Measurements from ENCODE around the gene NUDT3.

The NUDT3 gene

DNA sequence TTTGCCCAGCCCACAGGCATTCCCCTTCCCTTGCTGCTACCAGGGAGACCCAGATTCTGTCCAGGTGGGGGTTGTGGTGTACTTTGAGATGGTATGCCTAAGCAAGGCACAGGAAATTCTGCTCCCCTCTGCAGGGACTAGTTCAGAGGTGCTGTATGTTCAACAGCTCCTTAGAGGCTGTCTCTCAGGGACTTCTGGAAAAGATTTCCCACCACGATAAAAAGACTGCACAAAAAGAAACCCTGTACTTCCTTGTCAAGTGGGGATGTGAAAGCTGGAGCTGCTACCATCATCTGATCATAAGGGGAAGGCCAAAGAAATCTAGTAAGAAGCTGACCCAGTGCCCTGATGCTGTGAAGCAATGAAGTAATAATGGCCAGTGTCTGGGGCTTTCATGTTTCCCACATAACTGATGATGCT lies 92.1 kb downstream of the NUDT3 start:
- in situ Hi-C loops (cut with MboI; ENCODE audit: low sequenced_read_pairs), result no loop called here

DNA sequence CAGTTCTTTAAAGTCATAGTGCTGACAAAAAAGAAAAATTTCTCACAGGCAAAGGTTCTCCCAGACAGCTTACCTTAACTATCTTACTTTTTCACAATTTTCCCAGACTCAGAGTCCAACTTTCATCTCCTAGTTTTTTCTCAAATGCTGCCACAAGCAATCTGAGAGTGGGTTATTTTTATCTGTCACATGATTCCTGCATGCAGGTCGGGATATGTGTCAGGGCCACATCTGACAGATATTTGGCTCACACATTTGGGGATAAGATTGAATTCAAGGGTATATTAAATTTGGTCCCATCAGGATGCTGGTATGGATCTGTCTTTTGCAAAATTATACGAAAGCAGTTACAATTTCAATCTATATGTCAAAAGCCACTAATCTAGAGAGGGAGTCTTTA lies 93.5 kb downstream of the NUDT3 start:
- in situ Hi-C loops (cut with MboI; ENCODE audit: low sequenced_read_pairs), result no loop called here

GRCh38 chr6:34295721-34296120 lies 96.7 kb downstream of the NUDT3 start:
- in situ Hi-C loops (cut with MboI; ENCODE audit: low sequenced_read_pairs), result no loop called here

DNA sequence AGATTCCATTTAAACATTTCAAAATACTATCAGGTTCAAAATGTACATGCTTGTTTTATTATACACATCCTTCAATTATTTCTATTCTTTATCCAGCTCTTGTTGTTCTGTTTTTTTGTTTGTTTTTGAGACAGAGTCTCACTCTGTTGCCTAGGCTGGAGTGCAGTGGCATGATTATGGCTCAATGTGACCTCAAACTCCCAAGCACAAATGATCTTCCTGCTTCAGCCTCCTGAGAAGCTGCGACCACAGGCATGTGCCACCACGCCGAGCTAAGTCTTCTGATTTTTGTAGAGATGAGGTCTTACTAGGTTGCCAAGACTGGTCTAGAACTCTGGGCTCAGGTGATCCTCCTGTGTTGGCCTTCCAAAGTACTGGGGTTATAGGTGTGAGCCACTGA lies 99.5 kb downstream of the NUDT3 start:
- in situ Hi-C loops (cut with MboI; ENCODE audit: low sequenced_read_pairs), result no loop called here

DNA sequence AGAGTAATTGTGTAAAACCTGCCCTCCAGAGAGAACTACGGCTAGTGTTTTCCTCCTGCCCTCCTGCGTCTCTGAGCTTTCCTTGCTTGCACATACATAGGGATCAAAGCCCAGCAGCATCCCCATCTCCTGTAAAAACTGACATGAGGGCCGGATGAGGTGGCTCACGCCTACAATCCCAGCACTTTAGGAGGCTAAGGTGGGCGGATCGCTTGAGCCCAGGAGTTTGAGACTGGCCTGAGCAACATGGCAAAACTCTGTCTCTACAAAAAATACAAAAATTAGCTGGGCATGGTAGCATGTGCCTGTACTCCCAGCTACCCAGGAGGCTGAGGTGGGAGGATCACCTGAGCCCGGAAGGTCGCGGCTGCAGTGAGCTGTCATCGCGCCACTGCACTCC lies 103.3 kb downstream of the NUDT3 start:
- in situ Hi-C loops (cut with MboI; ENCODE audit: low sequenced_read_pairs), result no loop called here

GRCh38 chr6:34288581-34288980 lies 103.9 kb downstream of the NUDT3 start:
- in situ Hi-C loops (cut with MboI; ENCODE audit: low sequenced_read_pairs), result no loop called here

GRCh38 chr6:34285448-34286164 lies 106.9 kb downstream of the NUDT3 start:
- in situ Hi-C loops (cut with MboI; ENCODE audit: low sequenced_read_pairs), result no loop called here

DNA sequence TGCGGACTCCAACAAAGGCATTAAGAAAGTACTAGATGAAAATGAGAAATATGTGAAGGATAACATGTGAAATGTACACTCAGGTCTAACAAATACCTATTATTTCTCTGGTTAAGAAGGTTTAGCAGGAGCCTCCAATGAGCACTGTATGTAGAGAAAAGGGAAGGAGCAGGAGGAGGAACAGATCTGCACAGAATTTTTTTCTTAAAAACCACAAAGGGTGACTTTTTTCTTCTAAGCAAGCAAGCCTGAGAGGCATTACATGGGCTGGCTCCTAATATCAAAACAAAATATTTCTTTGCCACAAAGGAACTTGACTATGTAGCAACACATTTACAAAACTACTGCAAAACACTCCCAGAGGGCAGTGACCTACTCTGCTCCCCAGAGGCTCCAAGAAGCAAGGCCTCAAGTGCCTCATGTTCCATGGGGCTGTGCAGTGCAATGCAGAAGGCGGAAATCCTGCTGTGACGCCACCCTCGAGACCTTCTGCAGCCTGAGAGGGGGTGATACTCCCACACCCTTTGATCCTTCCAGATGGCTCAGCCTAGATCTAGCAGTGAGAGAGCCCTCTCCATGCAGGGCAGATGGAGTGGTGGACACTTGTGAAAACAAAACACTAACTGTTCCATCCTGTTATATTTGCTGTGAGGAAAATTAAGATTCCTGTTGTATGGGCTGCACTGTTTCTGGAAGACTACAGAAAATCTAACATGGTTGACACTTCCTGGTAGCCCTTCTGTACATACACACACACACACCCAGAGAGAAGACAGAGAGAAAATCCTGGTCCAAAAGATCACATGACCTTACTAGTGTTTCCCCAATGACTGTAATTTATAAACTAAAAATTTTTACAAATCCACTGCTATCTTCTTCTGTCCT lies 107.7 kb downstream of the NUDT3 start:
- in situ Hi-C loops (cut with MboI; ENCODE audit: low sequenced_read_pairs), result no loop called here

DNA sequence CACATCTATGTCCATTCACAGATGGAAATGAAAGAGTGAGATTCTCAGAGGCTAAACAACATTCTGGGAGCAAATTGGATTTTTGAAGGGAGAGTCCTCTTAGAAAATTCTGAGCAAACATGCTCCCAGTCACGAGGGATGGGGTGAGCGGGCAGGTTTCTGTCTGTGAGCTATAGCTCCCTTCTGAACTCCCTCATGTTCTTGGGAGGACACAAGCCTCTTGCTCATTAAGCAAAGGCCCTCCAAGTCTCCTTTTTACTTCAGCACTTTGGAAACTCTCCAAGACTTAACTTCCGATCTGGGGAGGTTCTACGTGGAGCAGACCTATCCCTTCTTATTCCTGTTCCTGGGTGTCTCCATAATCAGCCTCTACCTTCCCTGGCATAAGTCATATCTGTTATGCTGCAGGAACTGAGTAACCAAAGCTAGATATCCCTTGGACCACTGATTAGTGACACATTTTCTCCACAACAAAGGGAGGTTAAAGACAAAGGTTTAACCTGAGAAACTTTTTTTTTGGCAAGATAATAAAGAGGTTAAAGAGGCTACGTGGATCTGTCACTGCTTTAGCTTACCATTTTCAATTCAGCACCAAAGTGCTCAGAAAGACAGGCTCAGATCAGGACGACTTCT lies 110.7 kb downstream of the NUDT3 start:
- in situ Hi-C loops (cut with MboI; ENCODE audit: low sequenced_read_pairs), result no loop called here

DNA sequence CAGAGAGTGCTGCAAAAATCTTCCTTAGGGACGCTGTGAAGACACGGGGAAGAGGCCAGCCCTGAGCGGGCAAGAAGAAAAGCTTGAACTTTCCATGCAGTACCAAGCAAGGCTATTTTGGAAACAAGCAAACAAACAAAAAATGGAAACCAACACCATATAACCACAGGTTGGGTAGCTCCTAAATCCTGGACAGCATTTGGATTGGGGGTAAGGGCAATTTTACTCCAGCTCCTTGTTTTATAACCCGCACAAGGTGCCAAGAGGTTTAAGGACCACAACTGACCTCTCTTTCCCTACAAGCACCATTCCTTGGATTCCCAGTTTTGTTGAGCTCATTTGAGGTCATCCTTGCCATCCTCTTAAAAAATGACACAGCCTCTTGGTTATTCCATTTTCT lies 112.3 kb downstream of the NUDT3 start:
- in situ Hi-C loops (cut with MboI; ENCODE audit: low sequenced_read_pairs), result no loop called here

- in situ Hi-C loops (cut with MboI; ENCODE audit: low sequenced_read_pairs), result no loop called here
Measured at GRCh38 chr6:34278833-34279232, 113.6 kb downstream of the NUDT3 start.

DNA sequence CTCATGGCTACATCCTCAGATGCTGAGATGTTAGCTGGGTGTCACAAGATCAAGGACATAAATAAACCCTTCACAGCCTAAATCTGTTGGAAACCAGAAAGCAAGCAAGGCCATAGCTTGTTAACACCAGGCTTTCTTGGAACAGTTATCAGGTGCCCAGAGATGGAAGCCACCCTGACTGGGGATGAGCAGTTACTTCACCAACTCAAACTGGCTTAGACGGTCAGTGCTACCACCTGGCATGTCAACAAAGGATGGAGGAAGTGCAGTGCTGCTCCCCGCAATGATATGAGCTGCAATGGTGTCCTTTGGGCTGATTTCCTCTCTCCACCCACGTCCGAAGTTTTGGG lies 114.7 kb downstream of the NUDT3 start:
- in situ Hi-C loops (cut with MboI; ENCODE audit: low sequenced_read_pairs), result no loop called here

DNA sequence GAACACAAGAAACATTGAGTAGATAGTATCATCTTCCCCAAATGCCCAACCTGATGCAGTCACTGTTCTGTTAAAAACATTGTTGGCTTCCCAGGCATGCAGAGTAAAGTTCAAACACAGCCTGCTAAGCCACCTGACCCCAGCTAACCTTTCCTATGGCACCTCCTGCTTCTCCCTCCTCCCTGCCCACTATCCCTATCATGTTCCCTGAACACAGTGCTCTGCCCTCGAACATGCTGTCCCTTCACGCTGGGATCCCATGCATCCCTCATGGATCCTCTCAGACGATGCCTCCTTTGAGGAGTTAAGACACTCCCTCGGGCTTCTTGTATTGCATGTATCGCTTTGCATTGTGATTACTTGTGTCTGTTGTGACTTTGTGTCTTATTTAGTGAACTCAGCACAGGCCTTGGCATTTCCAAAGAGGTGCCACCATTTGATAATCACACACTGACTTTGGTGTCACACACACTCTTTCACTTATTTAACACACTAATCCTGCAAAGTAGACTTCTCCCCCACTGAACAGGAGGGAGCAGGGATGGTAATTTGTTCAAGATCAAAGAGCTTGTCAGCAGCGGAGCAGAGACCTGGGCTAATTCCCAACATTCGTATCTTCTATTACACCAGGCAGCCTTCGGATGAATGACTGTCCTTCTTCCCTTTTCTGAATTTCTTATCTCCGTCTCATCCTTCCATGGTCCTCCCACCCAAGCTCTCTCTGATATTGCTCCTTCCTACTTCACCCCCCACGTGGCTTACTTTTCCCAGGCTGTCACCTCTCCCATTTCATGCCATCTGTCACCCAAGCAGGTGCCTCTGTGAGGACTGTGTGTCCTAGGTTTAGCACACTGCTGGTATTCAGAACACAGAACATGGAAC lies 115.3 kb downstream of the NUDT3 start:
- in situ Hi-C loops (cut with MboI; ENCODE audit: low sequenced_read_pairs), result no loop called here

DNA sequence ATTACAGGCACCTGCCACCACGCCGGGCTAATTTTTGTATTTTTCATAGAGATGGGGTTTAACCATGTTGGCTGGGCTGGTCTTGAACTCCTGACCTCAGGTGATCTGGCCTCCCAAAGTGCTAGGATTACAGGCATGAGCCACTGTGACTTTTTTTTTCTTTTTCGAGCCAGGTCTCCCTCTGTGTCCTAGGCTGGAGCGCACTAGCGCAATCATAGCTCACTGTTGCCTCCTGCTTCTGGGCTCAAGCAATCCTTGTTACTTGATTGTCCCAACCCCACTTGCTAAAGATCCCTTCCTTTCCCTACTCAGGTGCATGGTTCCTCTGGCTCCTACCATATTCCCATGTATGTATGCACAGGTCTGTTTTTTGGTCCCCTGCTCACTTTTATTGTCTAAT lies 116.3 kb downstream of the NUDT3 start:
- in situ Hi-C loops (cut with MboI; ENCODE audit: low sequenced_read_pairs), result no loop called here

DNA sequence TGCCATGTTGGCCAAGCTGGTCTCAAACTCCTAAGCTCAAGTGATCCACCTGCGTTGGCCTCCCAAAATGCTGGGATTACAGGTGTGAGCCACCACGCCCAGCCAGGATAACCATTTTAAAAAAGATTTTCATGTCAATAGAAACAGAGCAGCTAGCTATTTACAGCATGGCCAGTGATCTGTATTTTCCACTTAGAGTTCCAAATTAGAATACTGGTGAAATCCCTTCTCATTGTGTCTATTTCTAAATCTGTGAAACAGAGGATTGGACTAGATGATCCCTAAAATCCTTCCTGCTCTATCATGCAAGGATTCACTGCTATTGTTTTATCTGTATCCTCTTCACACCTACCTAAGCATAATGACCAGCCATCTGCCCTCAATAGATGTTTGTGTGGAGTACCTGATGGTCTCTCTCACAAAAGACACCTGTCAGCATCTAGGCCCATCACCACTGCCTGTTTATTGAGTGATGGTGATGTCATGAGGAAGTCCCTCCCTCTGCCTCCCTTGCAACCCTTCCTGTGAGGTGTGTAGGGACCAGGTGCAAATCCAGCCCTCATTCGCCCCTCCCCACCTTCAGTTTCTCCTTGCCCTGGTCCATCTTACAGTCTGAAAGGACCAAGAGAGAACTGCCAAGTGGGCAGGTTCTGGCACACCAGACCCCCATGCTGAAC lies 117.2 kb downstream of the NUDT3 start:
- in situ Hi-C loops (cut with MboI; ENCODE audit: low sequenced_read_pairs), result no loop called here

DNA sequence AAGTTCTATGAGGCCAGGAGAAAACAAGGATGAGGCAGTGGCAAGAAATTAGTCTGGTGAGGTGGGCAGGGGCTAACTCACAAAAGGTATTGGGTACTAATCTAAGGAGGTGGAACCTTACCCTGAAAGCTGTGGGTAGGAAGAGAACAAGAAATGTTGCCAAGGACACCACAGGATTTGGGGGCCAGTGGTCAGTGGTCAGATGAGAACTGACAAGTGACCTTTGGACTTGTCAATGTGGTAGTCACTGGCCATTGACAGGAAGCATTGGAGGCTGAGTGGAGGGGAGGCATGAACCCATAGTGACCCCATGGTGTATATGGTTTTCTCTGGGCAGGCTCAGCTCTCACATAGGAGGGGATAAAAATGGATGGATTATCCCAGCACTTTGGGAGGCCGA lies 118.3 kb downstream of the NUDT3 start:
- in situ Hi-C loops (cut with MboI; ENCODE audit: low sequenced_read_pairs), result no loop called here

DNA sequence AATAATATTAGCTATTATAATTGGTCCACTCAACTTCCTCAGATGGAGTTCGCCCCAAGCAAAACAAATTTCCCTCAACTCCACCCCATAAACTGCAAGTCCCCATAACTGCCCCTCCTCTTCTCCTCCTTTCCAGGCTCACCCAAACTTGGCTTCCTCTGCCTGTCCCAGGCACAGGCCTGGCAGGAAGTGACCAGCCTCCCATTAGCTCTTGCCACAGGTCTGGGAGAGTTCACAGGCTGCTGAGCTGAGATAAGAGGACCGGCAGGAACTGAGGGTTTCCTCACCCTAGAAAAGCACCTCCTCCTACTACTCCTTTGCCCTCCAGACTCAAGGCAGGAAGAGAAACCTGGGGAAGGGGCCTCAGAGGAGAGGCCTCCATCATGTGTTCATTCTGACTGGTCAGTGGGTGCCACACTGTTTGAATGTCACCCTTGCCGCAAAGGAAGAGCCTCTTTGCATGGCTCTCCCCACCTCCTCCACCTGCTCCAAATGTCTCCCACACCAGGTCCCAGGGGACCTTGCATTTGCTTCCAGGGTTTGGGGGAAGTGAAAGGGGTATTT lies 119.1 kb downstream of the NUDT3 start:
- in situ Hi-C loops (cut with MboI; ENCODE audit: low sequenced_read_pairs), result no loop called here

- in situ Hi-C loops (cut with MboI; ENCODE audit: low sequenced_read_pairs), result no loop called here
Measured at GRCh38 chr6:34272013-34272926, 120.2 kb downstream of the NUDT3 start.

Measured in hTERT RPE-1 (cell line).